Common myeloid progenitor, CD34-positive (primary cell): ENCODE measurements around the gene ARL8B.
A peak's percentile ranks its signal among the peaks of the same experiment; 100 is the strongest.

ENCODE experiments used
- CTCF ChIA-PET: fragments of 350-600 bp; sonication (Branson Sonifier 250); formaldehyde crosslinking; loops from one replicate; lab custom pipeline; 2021; ENCODE audit warnings: antibody characterized with exemption; lab: Charles Lee
- POLR2A ChIA-PET: fragments of 350-600 bp; sonication (Branson Sonifier 250); formaldehyde crosslinking; loops from one replicate; lab custom pipeline; 2021; ENCODE audit warnings: antibody characterized with exemption; lab: Charles Lee
- DNase-seq, 3 donors: peaks; one replicate each; pipeline versions ENCODE4 v3.0.0 to v3.0.0-alpha.2; 2013
- H3K27ac ChIP-seq, 2 experiments: 1 replicate in 1 of 2; 2 replicates in 1 of 2; pipeline ENCODE4 v1.7.0; 2013; ENCODE audit warnings: inconsistent platforms in 2 of 2, low read length in 2 of 2, mild to moderate bottlenecking in 2 of 2, low read depth in 1 of 2, moderate library complexity in 1 of 2; ENCODE audit not compliant: severe bottlenecking in 2 of 2, insufficient read depth in 1 of 2, poor library complexity in 1 of 2
- H3K27me3 ChIP-seq, 5 experiments: replicated peaks in 2 of 5; 1 replicate in 3 of 5; 2 replicates in 2 of 5; pipeline versions ENCODE4 v1.6.1 to v1.7.0; 2013; ENCODE audit warnings: low read length in 4 of 5, mild to moderate bottlenecking in 2 of 5, moderate library complexity in 2 of 5, inconsistent platforms in 1 of 5; ENCODE audit not compliant: insufficient read depth in 5 of 5, control insufficient read depth in 4 of 5
- H3K36me3 ChIP-seq, 4 experiments: 1 replicate in 2 of 4; 2 replicates in 2 of 4; pipeline versions ENCODE4 v1.6.1 to v1.7.0; 2013; ENCODE audit warnings: low read length in 3 of 4, control low read depth in 1 of 4, mild to moderate bottlenecking in 1 of 4; ENCODE audit not compliant: control insufficient read depth in 4 of 4, insufficient read depth in 4 of 4
- H3K4me1 ChIP-seq, 4 experiments: 1 replicate in 3 of 4; 2 replicates in 1 of 4; pipeline versions ENCODE4 v1.6.1 to v1.7.1; 2013; ENCODE audit warnings: low read length in 3 of 4, mild to moderate bottlenecking in 3 of 4, control low read depth in 1 of 4, inconsistent platforms in 1 of 4, moderate library complexity in 1 of 4; ENCODE audit not compliant: control insufficient read depth in 4 of 4, insufficient read depth in 4 of 4; ENCODE audit errors: control extremely low read depth in 1 of 4
- H3K4me3 ChIP-seq, 7 experiments: 1 replicate in 4 of 7; 2 replicates in 3 of 7; pipeline versions ENCODE4 v1.5.1 to v1.7.0; 2013; ENCODE audit warnings: mild to moderate bottlenecking in 7 of 7, low read length in 6 of 7, moderate library complexity in 6 of 7, inconsistent platforms in 2 of 7, low read depth in 2 of 7, control low read depth in 1 of 7; ENCODE audit not compliant: insufficient read depth in 4 of 7, control insufficient read depth in 1 of 7; ENCODE audit errors: extremely low read depth in 1 of 7
- H3K9me3 ChIP-seq, 5 experiments: 1 replicate in 4 of 5; 2 replicates in 1 of 5; pipeline versions ENCODE4 v1.6.1 to v1.7.1; 2013; ENCODE audit warnings: low read length in 4 of 5, mild to moderate bottlenecking in 2 of 5, inconsistent platforms in 1 of 5, low read depth in 1 of 5, moderate library complexity in 1 of 5; ENCODE audit not compliant: control insufficient read depth in 4 of 5, insufficient read depth in 2 of 5; ENCODE audit errors: control extremely low read depth in 1 of 5
- WGBS: methylation state at CpG from one replicate; pipeline ENCODE4 v1.1.5; 2013; ENCODE audit not compliant: insufficient coverage; 5-methylcytosine and 5-hydroxymethylcytosine counted together

The ARL8B gene

DNA sequence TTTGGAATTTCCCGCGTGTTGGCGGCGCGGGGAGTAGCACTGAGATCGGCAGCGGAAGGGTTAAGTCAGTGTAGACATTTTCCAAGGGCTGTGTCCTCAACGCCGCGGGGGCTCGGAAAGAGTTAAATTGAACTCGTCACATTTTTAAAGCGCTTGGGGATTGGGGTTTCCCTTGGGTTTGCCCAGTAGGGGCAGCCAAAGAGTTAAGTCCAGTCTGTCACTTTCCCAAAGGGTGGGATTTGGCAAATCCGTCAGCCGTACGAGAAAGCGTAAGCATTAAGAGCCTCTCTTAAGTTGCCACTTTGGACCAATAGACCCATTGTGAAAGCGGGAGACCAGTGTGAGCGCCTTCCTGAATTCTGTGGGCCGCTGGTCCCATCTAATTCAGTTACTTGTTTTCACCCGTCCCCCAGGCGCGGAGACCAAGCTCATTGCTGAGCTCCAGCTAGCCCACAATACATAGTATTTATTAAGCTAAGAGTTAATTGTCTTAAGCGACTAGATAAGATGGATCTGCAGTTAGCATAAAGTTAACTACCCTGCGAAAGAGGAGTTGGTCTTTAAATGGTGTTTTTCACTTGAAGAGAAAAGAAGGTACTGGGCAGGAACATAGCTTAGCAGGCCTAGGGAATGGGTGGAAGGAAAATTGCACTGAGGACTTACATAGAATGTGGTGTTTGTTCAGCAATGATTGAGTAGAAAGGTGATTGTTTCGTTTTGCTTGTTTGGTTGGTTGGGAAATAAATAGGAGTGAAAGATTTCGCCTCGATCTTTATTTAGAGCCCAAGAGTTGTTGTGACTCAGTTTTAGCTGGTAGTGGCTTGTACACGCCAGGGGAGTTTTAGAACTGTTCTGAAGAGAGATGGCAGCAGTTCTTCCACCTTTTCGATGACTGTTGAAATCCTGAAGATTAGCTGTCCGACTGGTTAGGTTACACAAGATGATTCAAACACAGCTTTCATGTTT, 932 bp downstream of the ARL8B start:
- Histone ChIP-seq H3K4me3 (peak overlapping the region; percentile 89 to 99 (median 95)), H3K27me3 (no peaks in the 10 kb centered on the region), H3K9me3 (no peaks in the 10 kb centered on the region), H3K4me1 (peaks cover 19 to 43% (median 32%) of the 10 kb centered on the region in 4 experiments), H3K27ac (peak overlapping the region; percentile 86 to 94), H3K36me3 (peaks cover 0 to 7% (median under 1%) of the 10 kb centered on the region in 4 experiments)
- ChIA-PET POLR2A (interaction anchor here (0.7 to 1.2 kb wide), 2 partner anchors 62 to 63 kb away, joined by 3 to 6 read pairs; no protein-coding TSS in a partner anchor), CTCF (interaction anchor here (0.6 to 5.5 kb wide), 13 partner anchors 10 to 1102 kb away, joined by 3 to 42 read pairs (median 4); no protein-coding TSS in a partner anchor)
- 18% methylated on average over 21 of the region's 31 CpGs for WGBS
- DNase-seq: peak; percentile 39 to 70 (median 62)

DNA sequence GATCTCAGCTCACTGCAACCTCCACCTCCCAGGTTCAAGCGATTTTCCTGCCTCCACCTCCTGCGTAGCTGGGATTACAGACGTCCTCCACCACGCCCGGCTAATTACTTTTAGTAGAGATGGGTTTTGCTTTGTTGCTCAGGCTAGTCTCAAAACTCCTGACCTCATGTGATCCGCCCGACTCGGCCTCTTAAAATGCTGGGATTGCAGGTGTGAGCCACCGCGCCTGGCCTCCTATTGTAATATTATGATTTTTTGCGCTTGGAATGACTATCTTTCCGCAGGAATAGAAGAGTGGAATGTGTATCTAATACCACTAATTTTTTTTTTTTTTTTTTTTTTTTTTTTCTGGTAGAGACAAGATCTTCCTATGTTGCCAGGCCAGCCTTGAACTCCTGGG, 1.8 kb downstream of the ARL8B start:
- peaks cover 19 to 45% (median 32%) of the 10 kb centered on the region in 4 experiments for H3K4me1 ChIP-seq
- WGBS: 91% methylated on average over 7 of the region's 12 CpGs
- peak overlapping the region in 1 of 2 experiments; percentile 94 for H3K27ac ChIP-seq
- peaks cover 0 to 7% (median under 1%) of the 10 kb centered on the region in 4 experiments for H3K36me3 ChIP-seq
- DNase-seq: no peak
- CTCF ChIA-PET: interaction anchor here (0.6 to 5.5 kb wide), 9 partner anchors 9 to 1101 kb away, joined by 3 to 42 read pairs (median 4); no protein-coding TSS in a partner anchor
- POLR2A ChIA-PET: no interaction called here
- no peaks in the 10 kb centered on the region for H3K9me3 ChIP-seq
- H3K4me3 ChIP-seq: peak overlapping the region in 5 of 7 experiments; percentile 89 to 99 (median 98)
- H3K27me3 ChIP-seq: no peaks in the 10 kb centered on the region

DNA sequence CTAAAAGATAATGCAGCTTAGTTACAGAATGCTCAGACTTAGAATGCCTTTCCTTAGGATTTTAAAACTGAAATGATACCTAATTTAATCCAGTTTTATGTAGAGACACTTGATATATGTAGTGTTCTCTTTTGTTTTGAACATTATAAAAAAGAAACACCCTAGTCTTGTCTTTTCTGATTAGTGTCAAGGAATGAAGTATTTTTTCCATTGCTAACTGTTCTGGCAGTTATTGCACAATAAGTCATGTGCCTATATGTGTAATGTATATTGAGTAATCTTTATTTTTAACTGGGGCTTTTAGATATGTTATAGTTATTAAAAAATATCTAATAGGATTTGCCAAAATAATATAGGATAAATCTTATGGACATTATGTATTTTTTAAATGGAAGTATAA, 4.5 kb downstream of the ARL8B start:
- peak overlapping the region; percentile 54 to 77 for H3K27ac ChIP-seq
- ChIA-PET POLR2A (no interaction called here), CTCF (interaction anchor here (1.8 to 5.5 kb wide), 2 partner anchors 10 to 18 kb away, joined by 5 to 42 read pairs; no protein-coding TSS in a partner anchor)
- peak overlapping the region in 2 of 7 experiments; percentile 17 to 28 for H3K4me3 ChIP-seq
- H3K36me3 ChIP-seq: peaks cover 0 to 19% (median 2%) of the 10 kb centered on the region in 4 experiments
- H3K4me1 ChIP-seq: peaks cover 24 to 45% (median 34%) of the 10 kb centered on the region in 4 experiments
- peak in 2 of 3 donors; percentile 28 to 58 for DNase-seq
- no peaks in the 10 kb centered on the region for H3K9me3 ChIP-seq
- no peaks in the 10 kb centered on the region for H3K27me3 ChIP-seq

DNA sequence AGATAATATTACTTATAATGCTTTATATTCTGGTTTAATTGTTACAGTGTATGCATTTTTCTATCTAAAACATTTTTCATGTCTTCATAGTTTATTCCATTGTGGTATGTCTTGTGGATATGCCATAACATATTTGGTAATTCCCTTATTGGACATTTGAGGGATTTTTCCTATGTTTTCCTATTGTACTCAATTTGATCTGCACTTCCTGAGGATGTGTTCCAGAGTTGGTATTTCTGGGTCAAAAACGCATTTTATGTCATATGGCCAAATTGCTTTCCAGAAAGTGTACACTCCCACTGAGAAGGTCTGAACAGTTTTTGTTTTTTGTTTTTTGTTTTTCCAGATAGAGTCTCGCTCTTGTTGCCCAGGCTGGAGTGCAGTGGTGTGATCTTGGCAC, 6.8 kb downstream of the ARL8B start:
- Histone ChIP-seq H3K4me1 (peaks cover 16 to 34% (median 26%) of the 10 kb centered on the region in 4 experiments), H3K27ac (no peak overlapping the region), H3K4me3 (no peak overlapping the region), H3K9me3 (no peaks in the 10 kb centered on the region), H3K36me3 (peaks cover 0 to 23% (median 2%) of the 10 kb centered on the region in 4 experiments), H3K27me3 (no peaks in the 10 kb centered on the region)
- DNase-seq: no peak
- CTCF ChIA-PET: no interaction called here
- POLR2A ChIA-PET: no interaction called here
- 95% methylated on average over 2 of the region's 2 CpGs for WGBS

DNA sequence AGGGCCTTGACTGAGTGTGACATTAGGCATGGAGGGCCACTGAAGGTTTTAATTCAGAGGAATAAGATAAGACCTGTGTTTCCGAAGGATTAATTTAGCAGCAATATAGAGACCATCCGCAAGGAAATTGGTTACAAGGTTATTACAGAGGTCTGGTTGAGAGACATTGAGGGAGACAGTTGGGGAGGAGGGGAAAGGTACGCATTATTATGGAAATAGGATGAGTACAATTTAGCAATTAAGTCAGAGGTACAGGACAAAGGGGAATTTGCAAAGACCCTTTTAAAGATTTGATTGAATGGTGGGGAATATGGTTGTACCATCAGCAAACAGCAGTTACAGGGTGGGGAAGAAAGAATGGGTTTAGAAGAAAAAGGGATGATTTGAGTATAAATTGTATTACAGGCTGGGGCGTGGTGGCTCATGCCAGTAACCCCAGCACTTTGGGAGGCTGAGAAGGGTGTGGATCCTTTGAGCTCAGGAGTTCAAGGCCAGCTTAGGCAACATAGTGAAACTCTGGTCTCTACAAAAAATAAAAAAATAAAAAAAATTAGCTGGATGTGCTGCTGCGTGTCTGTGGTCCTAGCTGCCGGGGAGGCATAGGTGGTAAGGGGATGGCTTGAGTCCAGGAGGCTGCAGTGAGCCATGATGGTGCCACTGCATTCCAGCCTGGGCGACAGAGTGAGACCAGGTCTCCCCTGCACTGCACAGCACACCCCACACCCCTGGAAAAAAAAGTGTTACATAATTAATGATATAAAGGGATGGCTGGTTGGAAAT, 11.3 kb downstream of the ARL8B start:
- POLR2A ChIA-PET: no interaction called here
- Histone ChIP-seq H3K36me3 (peaks cover 0 to 16% (median under 1%) of the 10 kb centered on the region in 4 experiments), H3K9me3 (no peaks in the 10 kb centered on the region), H3K27me3 (no peaks in the 10 kb centered on the region), H3K27ac (no peak overlapping the region), H3K4me3 (no peak overlapping the region), H3K4me1 (peaks cover 10 to 16% (median 13%) of the 10 kb centered on the region in 4 experiments)
- no peak for DNase-seq
- 97% methylated on average over 4 of the region's 7 CpGs for WGBS
- CTCF ChIA-PET: interaction anchor here (1.0 to 2.0 kb wide), 2 partner anchors 10 to 12 kb away, joined by 3 to 7 read pairs; partner anchors contain the start of gene ARL8B

DNA sequence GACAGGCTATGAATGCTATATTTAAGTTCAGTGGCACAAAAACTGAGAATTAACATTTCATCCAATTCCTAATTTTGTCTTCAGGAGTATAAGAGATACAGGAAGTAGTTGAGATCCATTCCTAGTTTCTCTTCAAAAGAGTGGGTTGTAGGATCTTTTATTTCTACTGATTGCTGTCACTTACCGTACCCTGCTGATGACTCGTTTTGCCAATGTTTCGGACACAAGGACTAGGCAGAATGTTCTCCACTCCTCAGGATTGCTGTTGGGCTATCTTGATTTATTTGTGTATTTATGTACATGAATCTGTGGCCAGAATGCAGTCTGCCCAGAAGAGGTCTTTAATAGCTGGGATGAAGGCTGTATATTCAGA, 11.9 kb downstream of the ARL8B start:
- H3K36me3 ChIP-seq: peaks cover 0 to 16% (median under 1%) of the 10 kb centered on the region in 4 experiments
- H3K9me3 ChIP-seq: no peaks in the 10 kb centered on the region
- H3K27ac ChIP-seq: no peak overlapping the region
- 100% methylated on average over 1 of the region's 3 CpGs for WGBS
- CTCF ChIA-PET: interaction anchor here (2.0 to 5.5 kb wide), 2 partner anchors 10 to 11 kb away, joined by 7 to 42 read pairs; partner anchors contain the start of gene ARL8B
- H3K4me1 ChIP-seq: peaks cover 11 to 19% (median 13%) of the 10 kb centered on the region in 4 experiments
- DNase-seq: no peak
- POLR2A ChIA-PET: no interaction called here
- no peak overlapping the region for H3K4me3 ChIP-seq
- H3K27me3 ChIP-seq: no peaks in the 10 kb centered on the region
